Suprapubic skin (tissue), 4 donors: ENCODE data around the gene SELP. TPM values are rescaled to one million over a fixed set of nuclear protein-coding genes. Genes with fewer than 3 reads are reported as not detected.

Source experiments
- DNase-seq, 2 donors: peaks; one replicate each; pipeline ENCODE4 v3.0.0-alpha.2; 2019; ENCODE audit warnings: low spot score in 2 of 2
- H3K27ac ChIP-seq: fragments of 200-600 bp; sonication (generic); one replicate; pipeline ENCODE4 v1.5.1; 2019
- H3K27me3 ChIP-seq: fragments of 200-600 bp; sonication (generic); one replicate; pipeline ENCODE4 v1.5.1; 2019
- H3K36me3 ChIP-seq: fragments of 200-600 bp; sonication (generic); one replicate; pipeline ENCODE4 v1.5.1; 2019
- H3K4me1 ChIP-seq: fragments of 200-600 bp; sonication (generic); one replicate; pipeline ENCODE4 v1.5.1; 2019
- H3K4me3 ChIP-seq: fragments of 200-600 bp; sonication (generic); one replicate; pipeline ENCODE4 v1.5.1; 2019; ENCODE audit warnings: mild to moderate bottlenecking
- H3K9me3 ChIP-seq: fragments of 200-600 bp; sonication (generic); one replicate; pipeline ENCODE4 v1.5.1; 2019
- EP300 ChIP-seq: sonication (generic); formaldehyde crosslinking; IDR thresholded peaks from one replicate; pipeline ENCODE4 v1.6.1; 2017; ENCODE audit warnings: antibody characterized with exemption
- POLR2A ChIP-seq, 2 donors: fragments of 450-650 bp; IDR thresholded peaks; one replicate each; pipeline ENCODE4 v1.6.1; 2017; ENCODE audit warnings: antibody characterized with exemption in 2 of 2, mild to moderate bottlenecking in 2 of 2, moderate library complexity in 2 of 2
- POLR2AphosphoS5 ChIP-seq, 3 donors: sonication (generic); formaldehyde crosslinking; IDR thresholded peaks; one replicate each; pipeline ENCODE4 v1.6.1; 2017; ENCODE audit warnings: antibody characterized with exemption in 3 of 3
- WGBS: methylation state at CpG from one replicate; pipeline ENCODE4 v1.1.5; 2018; 5-methylcytosine and 5-hydroxymethylcytosine counted together
- total RNA-seq, 4 donors: library from RNA; depleted of rRNA; stranded (reverse); fragments of >200 nt; gene quantifications; one replicate each; pipeline ENCODE4 v1.1.0, GENCODE V29; 2016
- TF ChIP-seq, protein P1 (sequence below), 2 donors: fragments of 200-600 bp in 1 of 2; fragments of 450-650 bp in 1 of 2; sonication (generic) in 1 of 2; IDR thresholded peaks; one replicate each; pipeline ENCODE4 v1.5.1; 2016 to 2019; ENCODE audit warnings: antibody characterized with exemption in 2 of 2, mild to moderate bottlenecking in 1 of 2, moderate library complexity in 1 of 2

SELP gene
- total RNA-seq, 4 donors from 2014 or later: 0.95 to 3.7 (median 2.6) TPM

GRCh38 chr1:169586067-169586394, 43.9 kb downstream of the SELP start:
- H3K4me3 ChIP-seq: peak overlapping the region; percentile 10
- 28% methylated on average over 5 of the region's 5 CpGs for WGBS
- TF ChIP-seq POLR2A (IDR thresholded peaks at IDR 0.05): no peak
- TF ChIP-seq, protein P1, sequence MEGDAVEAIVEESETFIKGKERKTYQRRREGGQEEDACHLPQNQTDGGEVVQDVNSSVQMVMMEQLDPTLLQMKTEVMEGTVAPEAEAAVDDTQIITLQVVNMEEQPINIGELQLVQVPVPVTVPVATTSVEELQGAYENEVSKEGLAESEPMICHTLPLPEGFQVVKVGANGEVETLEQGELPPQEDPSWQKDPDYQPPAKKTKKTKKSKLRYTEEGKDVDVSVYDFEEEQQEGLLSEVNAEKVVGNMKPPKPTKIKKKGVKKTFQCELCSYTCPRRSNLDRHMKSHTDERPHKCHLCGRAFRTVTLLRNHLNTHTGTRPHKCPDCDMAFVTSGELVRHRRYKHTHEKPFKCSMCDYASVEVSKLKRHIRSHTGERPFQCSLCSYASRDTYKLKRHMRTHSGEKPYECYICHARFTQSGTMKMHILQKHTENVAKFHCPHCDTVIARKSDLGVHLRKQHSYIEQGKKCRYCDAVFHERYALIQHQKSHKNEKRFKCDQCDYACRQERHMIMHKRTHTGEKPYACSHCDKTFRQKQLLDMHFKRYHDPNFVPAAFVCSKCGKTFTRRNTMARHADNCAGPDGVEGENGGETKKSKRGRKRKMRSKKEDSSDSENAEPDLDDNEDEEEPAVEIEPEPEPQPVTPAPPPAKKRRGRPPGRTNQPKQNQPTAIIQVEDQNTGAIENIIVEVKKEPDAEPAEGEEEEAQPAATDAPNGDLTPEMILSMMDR (IDR thresholded peaks at IDR 0.05): no peak
- no peak for TF ChIP-seq EP300
- TF ChIP-seq POLR2AphosphoS5 (IDR thresholded peaks at IDR 0.05): no peak

DNA sequence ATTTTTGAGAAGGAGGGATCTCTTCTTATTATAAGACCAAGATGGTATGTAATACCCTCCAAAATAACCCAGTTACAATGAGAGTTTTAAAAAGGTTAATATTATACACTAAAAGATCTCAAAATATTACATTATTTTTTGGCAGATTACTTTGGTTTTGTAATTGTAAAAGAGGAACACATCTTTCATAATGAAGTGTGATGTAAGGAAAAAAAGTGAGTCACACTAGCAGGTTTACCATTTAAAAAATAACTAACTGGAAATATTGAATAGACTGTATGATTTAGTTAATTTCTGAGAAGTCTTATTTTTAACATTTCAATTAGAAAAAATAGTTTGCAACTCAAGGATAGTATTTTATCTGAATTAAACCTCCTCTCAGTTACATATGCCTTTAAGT, 44.7 kb downstream of the SELP start:
- H3K4me1 ChIP-seq: peaks cover 14% of the 10 kb centered on the region
- H3K36me3 ChIP-seq: no peaks in the 10 kb centered on the region
- no peak overlapping the region for H3K27ac ChIP-seq
- H3K9me3 ChIP-seq: no peaks in the 10 kb centered on the region
- no peak for DNase-seq
- no peak for TF ChIP-seq POLR2AphosphoS5 (IDR thresholded peaks at IDR 0.05)
- no peak for TF ChIP-seq EP300
- TF ChIP-seq, protein P1 (IDR thresholded peaks at IDR 0.05): no peak
- no peak for TF ChIP-seq POLR2A (IDR thresholded peaks at IDR 0.05)
- no peak overlapping the region for H3K4me3 ChIP-seq
- peaks cover 39% of the 10 kb centered on the region for H3K27me3 ChIP-seq

More at GRCh38 chr1:169586067-169586394, 43.9 kb downstream of the SELP start:
- no peaks in the 10 kb centered on the region for H3K9me3 ChIP-seq
- no peak overlapping the region for H3K27ac ChIP-seq
- H3K36me3 ChIP-seq: no peaks in the 10 kb centered on the region
- DNase-seq: no peak
- peaks cover 14% of the 10 kb centered on the region for H3K4me1 ChIP-seq
- peaks cover 39% of the 10 kb centered on the region for H3K27me3 ChIP-seq

- WGBS: 29% methylated on average over 4 of the region's 4 CpGs
- H3K4me1 ChIP-seq: peaks cover 14% of the 10 kb centered on the region
- no peak for DNase-seq
- H3K27ac ChIP-seq: no peak overlapping the region
- peaks cover 39% of the 10 kb centered on the region for H3K27me3 ChIP-seq
- no peaks in the 10 kb centered on the region for H3K9me3 ChIP-seq
- H3K36me3 ChIP-seq: no peaks in the 10 kb centered on the region
- TF ChIP-seq, protein P1 (IDR thresholded peaks at IDR 0.05): no peak
- no peak for TF ChIP-seq EP300
- no peak for TF ChIP-seq POLR2AphosphoS5 (IDR thresholded peaks at IDR 0.05)
- TF ChIP-seq POLR2A (IDR thresholded peaks at IDR 0.05): no peak
- no peak overlapping the region for H3K4me3 ChIP-seq
These were observed 45.3 kb downstream of the SELP start for GRCh38 chr1:169584483-169585144.

DNA sequence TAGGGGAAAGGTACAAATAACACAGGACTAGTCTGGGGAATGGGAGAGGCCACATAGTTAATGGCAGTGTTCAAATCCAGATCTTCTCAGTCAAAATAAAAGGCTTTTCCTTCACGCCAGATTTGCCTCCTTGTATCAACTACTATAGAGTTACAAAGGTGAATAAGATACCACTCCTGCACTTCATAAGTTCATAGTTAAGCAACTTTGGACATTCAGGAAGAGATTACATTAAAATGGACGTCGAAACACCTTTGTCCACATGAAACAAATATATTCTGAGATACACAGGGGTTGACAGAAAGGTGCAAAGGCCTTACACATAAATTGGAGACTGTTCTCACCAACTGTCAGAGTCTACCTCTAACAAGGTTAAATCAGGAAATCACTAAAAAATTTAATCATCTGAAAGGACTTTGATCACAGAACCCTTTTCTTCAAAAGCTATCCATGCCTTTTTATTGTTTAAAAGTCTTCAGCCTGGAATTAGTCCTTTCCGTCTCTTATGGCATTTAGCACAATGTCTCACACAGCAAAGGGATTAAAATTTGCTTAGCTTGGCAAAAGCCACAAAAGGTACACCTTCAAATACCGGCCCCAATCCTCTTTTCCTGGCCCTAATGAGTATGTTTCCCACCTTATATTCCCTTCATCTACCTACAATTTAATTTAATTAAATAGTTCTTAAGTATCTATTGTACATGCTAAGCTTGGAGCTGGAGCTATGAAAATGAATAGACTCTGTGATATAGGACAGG, 51.8 kb downstream of the SELP start:
- Histone ChIP-seq H3K4me3 (no peak overlapping the region), H3K36me3 (no peaks in the 10 kb centered on the region), H3K9me3 (no peaks in the 10 kb centered on the region), H3K27ac (no peak overlapping the region), H3K4me1 (no peaks in the 10 kb centered on the region), H3K27me3 (peaks cover 9% of the 10 kb centered on the region)
- TF ChIP-seq EP300: no peak
- no peak for TF ChIP-seq POLR2AphosphoS5 (IDR thresholded peaks at IDR 0.05)
- TF ChIP-seq, protein P1 (IDR thresholded peaks at IDR 0.05): no peak
- TF ChIP-seq POLR2A (IDR thresholded peaks at IDR 0.05): no peak
- DNase-seq: no peak
- WGBS: 78% methylated on average over 5 of the region's 5 CpGs

DNA sequence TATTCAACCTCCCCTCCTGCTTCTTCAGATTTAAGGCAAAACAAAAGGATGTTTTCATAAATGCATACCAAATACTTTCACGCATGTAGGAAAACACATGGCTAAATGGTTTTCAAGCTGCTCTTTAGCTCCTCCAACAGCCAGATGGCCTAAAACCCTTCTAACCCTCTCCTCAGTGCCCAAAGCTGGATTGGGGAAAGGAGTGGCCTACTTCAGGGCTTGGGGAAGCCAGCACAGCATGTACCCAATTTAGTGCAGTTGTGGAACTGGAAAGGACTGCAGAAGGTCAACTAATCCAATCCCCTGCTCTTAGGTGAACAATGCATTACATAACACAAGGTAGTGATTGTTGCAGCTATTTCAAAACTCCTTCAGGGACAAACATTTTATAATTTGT, 53.0 kb downstream of the SELP start:
- TF ChIP-seq, protein P1 (IDR thresholded peaks at IDR 0.05): no peak
- TF ChIP-seq POLR2AphosphoS5 (IDR thresholded peaks at IDR 0.05): no peak
- TF ChIP-seq POLR2A (IDR thresholded peaks at IDR 0.05): no peak
- TF ChIP-seq EP300: no peak
- Histone ChIP-seq H3K27ac (no peak overlapping the region), H3K27me3 (peaks cover 3% of the 10 kb centered on the region), H3K9me3 (no peaks in the 10 kb centered on the region), H3K36me3 (no peaks in the 10 kb centered on the region), H3K4me1 (no peaks in the 10 kb centered on the region), H3K4me3 (no peak overlapping the region)
- DNase-seq: no peak
- 69% methylated on average over 1 of the region's 1 CpG for WGBS
